ENCODE measurements around the gene DPP7.

Gene DPP7

DNA sequence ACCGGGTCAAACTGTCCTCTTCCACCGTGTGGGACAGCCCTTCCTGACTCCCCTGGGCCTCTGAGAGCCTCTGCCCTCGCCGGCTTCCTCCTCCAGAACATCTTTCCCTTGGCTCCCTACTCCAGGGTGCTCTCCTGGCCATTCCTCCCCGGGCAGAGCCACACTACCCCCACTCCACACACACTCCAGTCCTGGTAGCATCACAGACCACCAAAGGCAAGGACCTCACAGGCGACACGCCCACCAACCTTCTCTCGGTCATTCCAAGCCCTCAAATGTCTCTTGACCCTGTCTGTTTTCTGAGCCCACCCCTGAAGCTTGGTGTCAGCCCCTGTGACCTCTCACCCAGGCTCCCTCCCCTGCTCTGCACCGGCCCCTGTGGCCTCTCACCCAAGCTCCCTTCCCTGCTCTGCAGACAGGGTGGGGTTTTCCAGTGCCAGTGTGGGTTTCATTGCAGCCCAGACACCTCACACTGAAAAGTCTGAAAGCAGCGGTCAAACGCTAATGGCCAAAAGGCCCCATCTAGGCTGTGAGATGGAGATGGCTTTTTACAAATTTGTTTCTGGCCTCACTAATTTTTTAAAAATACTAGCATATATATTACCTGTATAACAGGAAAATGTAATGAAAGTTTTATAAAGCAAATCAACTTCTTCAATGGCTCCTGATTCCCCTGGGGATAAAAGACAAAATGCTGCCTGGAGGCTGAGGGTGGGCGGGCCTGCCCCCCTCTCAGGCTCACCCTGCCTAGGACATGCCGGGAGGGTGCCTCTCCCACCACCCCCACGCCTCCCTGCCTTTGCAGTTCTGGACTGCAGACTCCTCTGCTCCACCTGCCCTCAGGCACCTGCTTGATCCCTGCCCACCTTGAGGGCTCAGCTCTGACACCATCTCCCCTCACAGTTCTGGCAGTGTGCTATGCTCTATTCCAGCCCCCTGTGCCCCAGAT is 44.8 kb upstream of the DPP7 start:
- TF ChIP-seq REST (IDR thresholded peaks at IDR 0.05; ENCODE audit: insufficient replicate concordance, low read depth) (no peak), SPI1 (IDR thresholded peaks at IDR 0.05; ENCODE audit: borderline replicate concordance, low read depth) (no peak), GABPA (IDR thresholded peaks at IDR 0.05; ENCODE audit: low read depth) (no peak), POLR2AphosphoS5 (IDR thresholded peaks at IDR 0.05; ENCODE audit: low read depth) (no peak)
- TF ChIP-seq, protein P1, sequence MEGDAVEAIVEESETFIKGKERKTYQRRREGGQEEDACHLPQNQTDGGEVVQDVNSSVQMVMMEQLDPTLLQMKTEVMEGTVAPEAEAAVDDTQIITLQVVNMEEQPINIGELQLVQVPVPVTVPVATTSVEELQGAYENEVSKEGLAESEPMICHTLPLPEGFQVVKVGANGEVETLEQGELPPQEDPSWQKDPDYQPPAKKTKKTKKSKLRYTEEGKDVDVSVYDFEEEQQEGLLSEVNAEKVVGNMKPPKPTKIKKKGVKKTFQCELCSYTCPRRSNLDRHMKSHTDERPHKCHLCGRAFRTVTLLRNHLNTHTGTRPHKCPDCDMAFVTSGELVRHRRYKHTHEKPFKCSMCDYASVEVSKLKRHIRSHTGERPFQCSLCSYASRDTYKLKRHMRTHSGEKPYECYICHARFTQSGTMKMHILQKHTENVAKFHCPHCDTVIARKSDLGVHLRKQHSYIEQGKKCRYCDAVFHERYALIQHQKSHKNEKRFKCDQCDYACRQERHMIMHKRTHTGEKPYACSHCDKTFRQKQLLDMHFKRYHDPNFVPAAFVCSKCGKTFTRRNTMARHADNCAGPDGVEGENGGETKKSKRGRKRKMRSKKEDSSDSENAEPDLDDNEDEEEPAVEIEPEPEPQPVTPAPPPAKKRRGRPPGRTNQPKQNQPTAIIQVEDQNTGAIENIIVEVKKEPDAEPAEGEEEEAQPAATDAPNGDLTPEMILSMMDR (IDR thresholded peaks at IDR 0.05; ENCODE audit: insufficient read depth, low read length) = no peak
- peaks cover 68% of the 10 kb centered on the region for H3K27me3 ChIP-seq (ENCODE audit: insufficient read depth, poor library complexity, severe bottlenecking)
- no peak overlapping the region for H3K27ac ChIP-seq (replicated peaks)
- H3K4me3 ChIP-seq (replicated peaks; ENCODE audit: insufficient read depth, low read length) = no peak overlapping the region
- DNase-seq (ENCODE audit: low read depth in 1 of 2, low spot score in 1 of 2) = no peak

DNA sequence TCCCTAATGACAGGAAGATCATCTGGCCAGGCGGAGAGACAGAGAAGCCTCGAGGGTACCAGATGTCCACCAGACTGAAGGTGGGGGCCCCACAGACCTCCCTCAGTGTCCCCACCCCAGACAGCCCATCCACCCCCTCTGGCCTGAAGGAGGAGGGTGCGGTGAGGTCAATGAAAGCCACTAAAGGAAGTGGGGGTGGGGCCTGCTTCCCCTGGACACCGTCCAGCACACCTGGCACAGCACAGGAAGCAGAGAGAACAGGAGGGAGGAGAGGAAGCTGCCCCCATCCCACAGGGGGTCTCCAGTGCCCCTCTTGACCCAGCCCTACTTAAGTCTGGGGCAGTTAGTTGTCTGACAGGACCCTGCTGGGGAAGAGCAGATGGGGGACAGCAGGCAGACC is 44.1 kb upstream of the DPP7 start:
- DNase-seq (ENCODE audit: low read depth in 1 of 2, low spot score in 1 of 2) = no peak
- Histone ChIP-seq H3K27ac (replicated peaks) (no peak overlapping the region), H3K4me3 (replicated peaks; ENCODE audit: insufficient read depth, low read length) (no peak overlapping the region), H3K27me3 (ENCODE audit: insufficient read depth, poor library complexity, severe bottlenecking) (peaks cover 60% of the 10 kb centered on the region)
- TF ChIP-seq SPI1 (IDR thresholded peaks at IDR 0.05; ENCODE audit: borderline replicate concordance, low read depth) = no peak
- no peak for TF ChIP-seq POLR2AphosphoS5 (IDR thresholded peaks at IDR 0.05; ENCODE audit: low read depth)
- no peak for TF ChIP-seq GABPA (IDR thresholded peaks at IDR 0.05; ENCODE audit: low read depth)
- TF ChIP-seq, protein P1 (IDR thresholded peaks at IDR 0.05; ENCODE audit: insufficient read depth, low read length) = no peak
- TF ChIP-seq REST (IDR thresholded peaks at IDR 0.05; ENCODE audit: insufficient replicate concordance, low read depth) = no peak

DNA sequence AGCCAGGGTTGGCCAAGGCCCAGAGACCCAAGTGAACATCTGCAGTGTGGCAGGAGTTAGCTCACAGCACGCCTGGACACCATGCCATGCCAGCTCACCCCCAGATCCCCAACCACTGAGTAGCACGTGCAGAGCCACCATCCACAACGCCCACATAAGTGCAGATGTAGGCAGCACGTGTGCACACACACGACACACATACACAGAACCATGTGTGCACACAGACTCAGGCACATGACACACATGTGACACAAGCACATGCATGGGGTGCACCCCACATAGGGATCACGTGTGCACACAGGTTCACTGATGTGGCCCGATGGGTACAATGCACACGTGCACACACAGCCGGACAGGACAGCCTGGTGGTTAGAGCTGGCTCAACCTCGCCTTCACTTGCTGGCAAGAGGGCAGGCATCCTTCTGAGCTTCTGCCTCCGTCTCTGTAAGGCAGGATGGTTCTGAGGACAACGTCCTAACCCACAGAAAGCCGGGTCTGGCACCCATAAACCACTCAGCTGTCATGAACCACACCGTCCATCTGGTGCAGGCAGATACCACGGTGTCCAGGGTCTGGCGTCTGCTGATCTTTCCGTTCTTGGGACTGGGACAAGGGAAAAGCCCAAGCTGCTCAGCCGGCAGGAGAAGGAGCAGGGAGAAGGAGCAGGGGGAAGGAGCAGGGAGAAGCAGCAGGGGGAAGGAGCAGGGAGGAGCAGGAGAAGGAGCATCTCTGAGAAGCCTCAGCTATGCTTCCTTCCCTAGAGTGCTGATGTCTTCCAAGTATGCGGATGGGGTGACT is 43.3 kb upstream of the DPP7 start:
- Histone ChIP-seq H3K4me3 (replicated peaks; ENCODE audit: insufficient read depth, low read length) (no peak overlapping the region), H3K27me3 (ENCODE audit: insufficient read depth, poor library complexity, severe bottlenecking) (peaks cover 54% of the 10 kb centered on the region), H3K27ac (replicated peaks) (no peak overlapping the region)
- no peak for DNase-seq (ENCODE audit: low read depth in 1 of 2, low spot score in 1 of 2)
- no peak for TF ChIP-seq SPI1 (IDR thresholded peaks at IDR 0.05; ENCODE audit: borderline replicate concordance, low read depth)
- TF ChIP-seq POLR2AphosphoS5 (IDR thresholded peaks at IDR 0.05; ENCODE audit: low read depth) = peak; percentile 45; the same call in 1 of the 2 replicates

Data from HL-60 (cell line).